ENCODE measurements around the gene SPART. TPM values are rescaled to one million over a fixed set of nuclear protein-coding genes. Genes with fewer than 3 reads are reported as not detected.

Gene SPART
- total and polyA plus RNA-seq, 2 of the 8 experiments (the other 6 are each of a cell fraction or from before 2014, with no cell fraction given) = 27.2 to 74.1 TPM

- WGBS, 2 experiments (ENCODE audit: extremely low coverage in 1 of 2, insufficient coverage in 1 of 2, insufficient read length in 1 of 2, insufficient replicate concordance in 2 of 2, low coverage in 1 of 2, low lambda C conversion rate in 2 of 2, missing lambda C conversion rate in 1 of 2) = 87% methylated on average over 3 of the region's 3 CpGs; no CpG with 5 or more reads in 1 of the 2 experiments
- H3K79me1 ChIP-seq (ENCODE audit: low read depth, low read length) = no peaks in the 10 kb centered on the region
Measured at GRCh38 chr13:36343766-36344165, 2.4 kb downstream of the SPART start.

More at GRCh38 chr13:36343766-36344165, 2.4 kb downstream of the SPART start:
- DNase-seq (ENCODE audit: low read depth in 1 of 2, low spot score in 2 of 2) (no peak), FAIRE-seq (no peak)
- Histone ChIP-seq H4K20me1 (replicated peaks in 1 of 2; ENCODE audit: control insufficient read depth in 1 of 2, insufficient read depth in 2 of 2, low read length in 2 of 2) (peaks cover 0 to under 1% of the 10 kb centered on the region in 2 experiments), H2BK15ac (ENCODE audit: low read length) (no peak overlapping the region), H3K4ac (replicated peaks; ENCODE audit: insufficient read length, low read depth, low read length) (no peak overlapping the region), H3K4me2 (ENCODE audit: insufficient read depth in 1 of 2, low read depth in 2 of 2, low read length in 2 of 2) (peak overlapping the region in 1 of 2 experiments; percentile 81; a peak in 1 of 4 replicates), H3K56ac (replicated peaks; ENCODE audit: insufficient read length, low read depth, low read length) (no peak overlapping the region), H4K5ac (ENCODE audit: insufficient read length, low read depth, low read length) (peak overlapping the region; percentile 13), H2BK12ac (ENCODE audit: low read depth, low read length) (no peak overlapping the region; the same call in 1 of the 2 replicates), H3K4me1 (replicated peaks in 1 of 4; ENCODE audit: control insufficient read depth in 3 of 4, insufficient read depth in 4 of 4, low read length in 3 of 4) (peaks cover under 1 to 4% (median 3%) of the 10 kb centered on the region in 4 experiments; a peak in 4 of 7 replicates), H2BK20ac (ENCODE audit: low read length) (no peak overlapping the region), H2AK5ac (ENCODE audit: low read depth, low read length) (no peak overlapping the region), H2AFZ (ENCODE audit: low read length) (no peak overlapping the region), H4K91ac (replicated peaks; ENCODE audit: insufficient read length, low read length) (no peak overlapping the region), H3K9ac (replicated peaks in 1 of 4; ENCODE audit: extremely low read depth in 1 of 4, low read depth in 3 of 4, low read length in 3 of 4) (no peak overlapping the region), H3K4me3 (ENCODE audit: extremely low read depth in 1 of 4, insufficient read depth in 2 of 4, low read depth in 3 of 4, low read length in 4 of 4) (peak overlapping the region in 1 of 4 experiments; percentile 78; a peak in 1 of 8 replicates), H3K27me3 (replicated peaks in 1 of 4; ENCODE audit: control insufficient read depth in 3 of 4, extremely low read depth in 1 of 4, insufficient read depth in 3 of 4, low read length in 3 of 4) (no peaks in the 10 kb centered on the region; a peak in 1 of 7 replicates), H3K14ac (ENCODE audit: insufficient read length) (no peak overlapping the region), H2BK120ac (replicated peaks; ENCODE audit: low read depth, low read length) (no peak overlapping the region), H3K23ac (ENCODE audit: insufficient read length) (no peak overlapping the region), H3K36me3 (ENCODE audit: control insufficient read depth in 2 of 4, insufficient read depth in 4 of 4, low read length in 3 of 4) (no peaks in the 10 kb centered on the region), H2BK5ac (ENCODE audit: low read depth, low read length) (0 out of 2 replicates have a peak overlapping the region, but pooled peaks have one; percentile 8), H3K23me2 (ENCODE audit: low read depth, low read length) (peaks cover 9% of the 10 kb centered on the region), H3K18ac (ENCODE audit: extremely low read depth, low read length) (no peak overlapping the region; the same call in 1 of the 2 replicates), H3K27ac (ENCODE audit: low read depth, low read length) (no peak overlapping the region), H3K79me2 (ENCODE audit: control insufficient read depth in 1 of 2, insufficient read depth in 2 of 2, low read length in 2 of 2) (peaks cover 7 to 65% of the 10 kb centered on the region in 2 experiments), H4K8ac (ENCODE audit: extremely low read depth, insufficient read depth, low read length) (no peak overlapping the region), H3K9me3 (ENCODE audit: insufficient read depth in 2 of 2, low read depth in 1 of 2, low read length in 1 of 2) (no peaks in the 10 kb centered on the region)
- TF ChIP-seq EGR1 (IDR thresholded peaks at IDR 0.05; ENCODE audit: borderline replicate concordance, low read depth, low read length) = no peak
- TF ChIP-seq GABPA (IDR thresholded peaks at IDR 0.05; ENCODE audit: borderline replicate concordance, insufficient read depth, low read length) = no peak
- no peak for TF ChIP-seq USF2 (IDR thresholded peaks at IDR 0.05; ENCODE audit: low read length)
- TF ChIP-seq SAP30 (IDR thresholded peaks at IDR 0.05; ENCODE audit: insufficient read depth, insufficient replicate concordance, low read length) = no peak
- no peak for TF ChIP-seq SUZ12 (IDR thresholded peaks at IDR 0.05; ENCODE audit: low read length)
- no peak for TF ChIP-seq SIX5 (IDR thresholded peaks at IDR 0.05; ENCODE audit: low read depth, low read length)
- ChIA-PET POLR2A (ENCODE audit: partially characterized antibody) (interaction anchor here (0.8 to 2.7 kb wide), 3 partner anchors 12 to 59 kb away, joined by 3 to 8 read pairs (median 3); no protein-coding TSS in a partner anchor), CTCF (ENCODE audit: partially characterized antibody) (interaction anchor here (0.6 to 2.2 kb wide), 4 partner anchors 49 to 69 kb away, joined by 3 to 7 read pairs (median 4); no protein-coding TSS in a partner anchor)

Data from H1 (cell line).